Suprapubic skin (tissue), 4 donors: ENCODE measurements around the gene SERPIND1.

ENCODE experiments used
- POLR2A ChIP-seq, 2 donors: fragments of 450-650 bp; IDR thresholded peaks; one replicate each; pipeline ENCODE4 v1.6.1; 2017; ENCODE audit warnings: antibody characterized with exemption in 2 of 2, mild to moderate bottlenecking in 2 of 2, moderate library complexity in 2 of 2
- POLR2AphosphoS5 ChIP-seq, 3 donors: sonication (generic); formaldehyde crosslinking; IDR thresholded peaks; one replicate each; pipeline ENCODE4 v1.6.1; 2017; ENCODE audit warnings: antibody characterized with exemption in 3 of 3
- TF ChIP-seq, protein P1 (sequence below), 2 donors: fragments of 200-600 bp in 1 of 2; fragments of 450-650 bp in 1 of 2; sonication (generic) in 1 of 2; IDR thresholded peaks; one replicate each; pipeline ENCODE4 v1.5.1; 2016 to 2019; ENCODE audit warnings: antibody characterized with exemption in 2 of 2, mild to moderate bottlenecking in 1 of 2, moderate library complexity in 1 of 2

DNA sequence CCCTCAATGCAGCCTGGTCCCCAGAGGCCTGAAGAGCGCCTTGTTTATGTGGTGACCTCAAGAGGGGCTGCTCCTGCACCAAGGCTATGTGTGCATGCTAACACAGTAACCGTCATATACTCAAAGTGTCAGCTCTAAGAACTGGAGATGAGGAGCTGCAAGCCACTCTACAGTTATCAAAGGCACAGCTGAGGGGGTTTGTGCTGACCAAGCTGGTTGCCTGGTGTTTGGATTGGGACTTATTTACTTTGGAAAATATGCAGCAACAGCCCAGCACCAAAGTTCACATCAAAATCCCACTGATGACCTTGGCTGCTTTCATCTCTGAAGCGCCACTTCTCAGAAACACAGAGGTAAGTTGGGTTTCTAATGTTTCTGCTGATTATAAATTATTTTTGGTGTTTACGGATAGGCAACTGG is at the start of gene SERPIND1:
- TF ChIP-seq POLR2AphosphoS5 (IDR thresholded peaks at IDR 0.05) (no peak), POLR2A (IDR thresholded peaks at IDR 0.05) (no peak)
- TF ChIP-seq, protein P1, sequence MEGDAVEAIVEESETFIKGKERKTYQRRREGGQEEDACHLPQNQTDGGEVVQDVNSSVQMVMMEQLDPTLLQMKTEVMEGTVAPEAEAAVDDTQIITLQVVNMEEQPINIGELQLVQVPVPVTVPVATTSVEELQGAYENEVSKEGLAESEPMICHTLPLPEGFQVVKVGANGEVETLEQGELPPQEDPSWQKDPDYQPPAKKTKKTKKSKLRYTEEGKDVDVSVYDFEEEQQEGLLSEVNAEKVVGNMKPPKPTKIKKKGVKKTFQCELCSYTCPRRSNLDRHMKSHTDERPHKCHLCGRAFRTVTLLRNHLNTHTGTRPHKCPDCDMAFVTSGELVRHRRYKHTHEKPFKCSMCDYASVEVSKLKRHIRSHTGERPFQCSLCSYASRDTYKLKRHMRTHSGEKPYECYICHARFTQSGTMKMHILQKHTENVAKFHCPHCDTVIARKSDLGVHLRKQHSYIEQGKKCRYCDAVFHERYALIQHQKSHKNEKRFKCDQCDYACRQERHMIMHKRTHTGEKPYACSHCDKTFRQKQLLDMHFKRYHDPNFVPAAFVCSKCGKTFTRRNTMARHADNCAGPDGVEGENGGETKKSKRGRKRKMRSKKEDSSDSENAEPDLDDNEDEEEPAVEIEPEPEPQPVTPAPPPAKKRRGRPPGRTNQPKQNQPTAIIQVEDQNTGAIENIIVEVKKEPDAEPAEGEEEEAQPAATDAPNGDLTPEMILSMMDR (IDR thresholded peaks at IDR 0.05) = no peak
